OCI-LY3 (cell line): ENCODE results near the gene GPATCH1.

ENCODE experiments used
- H2AFZ ChIP-seq: fragments of 200-600, 300-600 bp; shearing (Covaris generic); 2 replicates; pipeline ENCODE4 v1.6.0; 2014; ENCODE audit warnings: antibody characterized with exemption, low read depth, low read length
- H3K27ac ChIP-seq: fragments of 200-600, 300-600 bp; sonication (generic); 2 replicates; pipeline ENCODE4 v1.5.1; 2014; ENCODE audit warnings: mild to moderate bottlenecking, low read length, moderate library complexity, mixed read lengths
- H3K27me3 ChIP-seq: fragments of 200-600, 300-600 bp; sonication (generic); 2 replicates; pipeline ENCODE4 v1.6.1; 2014; ENCODE audit warnings: low read depth, low read length, mixed read lengths
- H3K36me3 ChIP-seq: fragments of 200-600, 300-600 bp; sonication (generic); replicated peaks from 2 replicates; pipeline ENCODE3; 2014; ENCODE audit warnings: low read depth, low read length, mixed read lengths
- H3K4me1 ChIP-seq: fragments of 300-600, 200-600 bp; sonication (generic); 2 replicates; pipeline ENCODE4 v1.6.1; 2014; ENCODE audit warnings: low read length, mixed read lengths
- H3K4me2 ChIP-seq: fragments of 200-600, 300-600 bp; sonication (generic); 2 replicates; pipeline ENCODE4 v1.6.1; 2014; ENCODE audit warnings: low read length, mixed read lengths
- H3K4me3 ChIP-seq: fragments of 300-600, 200-600 bp; sonication (generic); 2 replicates; pipeline ENCODE4 v1.5.1; 2014; ENCODE audit warnings: antibody characterized with exemption, mild to moderate bottlenecking, low read length, moderate library complexity
- H3K79me2 ChIP-seq: fragments of 300-600, 200-600 bp; shearing (Covaris generic); 2 replicates; pipeline ENCODE4 v1.6.1; 2014; ENCODE audit warnings: mild to moderate bottlenecking, low read length, mixed read lengths
- H3K9ac ChIP-seq: fragments of 300-600, 200-600 bp; shearing (Covaris generic); 2 replicates; pipeline ENCODE4 v1.6.0; 2014; ENCODE audit warnings: mild to moderate bottlenecking, low read length, moderate library complexity
- H3K9me3 ChIP-seq: fragments of 200-600, 300-600 bp; shearing (Covaris generic); 2 replicates; pipeline ENCODE4 v1.6.1; 2014; ENCODE audit warnings: low read length, mixed read lengths; ENCODE audit not compliant: insufficient read depth
- H4K20me1 ChIP-seq: fragments of 200-600, 300-600 bp; sonication (generic); 2 replicates; pipeline ENCODE4 v1.6.1; 2016; ENCODE audit warnings: low read length, mixed read lengths; ENCODE audit not compliant: insufficient read depth
- EZH2phosphoT487 ChIP-seq: fragments of 200-600 bp; shearing (Covaris generic); IDR thresholded peaks from 2 replicates; pipeline ENCODE4 v1.6.1; 2018; ENCODE audit warnings: antibody characterized with exemption, mixed run types, low read depth
- TF ChIP-seq, protein P1 (sequence below): fragments of 200-600, 300-600 bp; sonication (generic); IDR thresholded peaks from 2 replicates; pipeline ENCODE4 v1.5.1; 2014; ENCODE audit warnings: antibody characterized with exemption, low read length, low read depth

The GPATCH1 gene

DNA sequence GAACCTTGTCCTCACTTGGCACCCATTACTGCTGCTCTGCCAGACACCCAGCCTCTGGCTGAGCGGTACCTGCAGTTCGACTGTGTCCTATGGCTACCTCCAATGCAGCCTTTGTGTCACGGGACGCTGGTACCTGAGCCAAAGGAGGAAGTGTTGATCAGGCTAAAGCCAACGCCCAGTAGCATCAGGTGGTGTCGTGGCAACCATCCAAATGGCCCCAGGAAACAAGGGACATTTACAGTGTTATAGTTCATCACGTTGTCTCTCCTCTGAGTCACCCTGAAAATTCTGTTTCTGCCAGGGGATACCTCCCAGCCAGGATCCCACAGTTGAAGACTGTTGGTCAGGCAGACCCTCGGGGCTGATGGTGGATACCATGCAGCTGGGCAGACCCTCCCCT is 26.4 kb upstream of the GPATCH1 start:
- Histone ChIP-seq H3K4me1 (no peaks in the 10 kb centered on the region), H4K20me1 (no peaks in the 10 kb centered on the region), H3K4me2 (no peak overlapping the region), H3K27ac (no peak overlapping the region), H3K9me3 (no peaks in the 10 kb centered on the region), H3K79me2 (no peaks in the 10 kb centered on the region), H3K4me3 (no peak overlapping the region), H3K27me3 (no peaks in the 10 kb centered on the region), H3K9ac (no peak overlapping the region), H3K36me3 (no peaks in the 10 kb centered on the region), H2AFZ (no peak overlapping the region)
- TF ChIP-seq, protein P1, sequence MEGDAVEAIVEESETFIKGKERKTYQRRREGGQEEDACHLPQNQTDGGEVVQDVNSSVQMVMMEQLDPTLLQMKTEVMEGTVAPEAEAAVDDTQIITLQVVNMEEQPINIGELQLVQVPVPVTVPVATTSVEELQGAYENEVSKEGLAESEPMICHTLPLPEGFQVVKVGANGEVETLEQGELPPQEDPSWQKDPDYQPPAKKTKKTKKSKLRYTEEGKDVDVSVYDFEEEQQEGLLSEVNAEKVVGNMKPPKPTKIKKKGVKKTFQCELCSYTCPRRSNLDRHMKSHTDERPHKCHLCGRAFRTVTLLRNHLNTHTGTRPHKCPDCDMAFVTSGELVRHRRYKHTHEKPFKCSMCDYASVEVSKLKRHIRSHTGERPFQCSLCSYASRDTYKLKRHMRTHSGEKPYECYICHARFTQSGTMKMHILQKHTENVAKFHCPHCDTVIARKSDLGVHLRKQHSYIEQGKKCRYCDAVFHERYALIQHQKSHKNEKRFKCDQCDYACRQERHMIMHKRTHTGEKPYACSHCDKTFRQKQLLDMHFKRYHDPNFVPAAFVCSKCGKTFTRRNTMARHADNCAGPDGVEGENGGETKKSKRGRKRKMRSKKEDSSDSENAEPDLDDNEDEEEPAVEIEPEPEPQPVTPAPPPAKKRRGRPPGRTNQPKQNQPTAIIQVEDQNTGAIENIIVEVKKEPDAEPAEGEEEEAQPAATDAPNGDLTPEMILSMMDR = no peak
- TF ChIP-seq EZH2phosphoT487 = no peak

DNA sequence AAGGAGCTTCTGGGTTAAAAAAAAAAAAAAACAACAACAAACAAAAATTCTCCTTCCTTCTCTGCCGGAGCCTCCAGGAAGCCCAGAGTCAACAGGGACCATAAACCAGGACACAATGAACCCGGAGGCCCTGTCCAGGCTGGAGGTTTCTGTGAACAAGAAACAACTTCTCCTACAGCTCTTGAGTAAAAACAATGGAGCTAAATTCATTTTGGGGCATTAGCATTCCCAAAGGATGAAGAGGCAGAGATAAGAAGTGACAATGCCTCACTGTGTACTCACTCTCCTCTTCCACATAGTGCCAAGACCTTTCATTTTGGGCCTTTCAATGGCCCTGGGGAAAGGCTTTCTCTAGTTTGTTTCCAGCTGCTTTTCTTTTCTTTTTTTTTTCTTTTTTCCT is 25.3 kb upstream of the GPATCH1 start:
- H3K36me3 ChIP-seq = no peaks in the 10 kb centered on the region
- no peak overlapping the region for H2AFZ ChIP-seq
- TF ChIP-seq, protein P1 = no peak
- no peak for TF ChIP-seq EZH2phosphoT487
- H3K27me3 ChIP-seq = no peaks in the 10 kb centered on the region
- no peaks in the 10 kb centered on the region for H3K79me2 ChIP-seq
- no peak overlapping the region for H3K27ac ChIP-seq
- H3K9me3 ChIP-seq = no peaks in the 10 kb centered on the region
- H3K4me2 ChIP-seq = no peak overlapping the region
- no peak overlapping the region for H3K4me3 ChIP-seq
- H4K20me1 ChIP-seq = no peaks in the 10 kb centered on the region
- H3K9ac ChIP-seq = no peak overlapping the region
- H3K4me1 ChIP-seq = no peaks in the 10 kb centered on the region

DNA sequence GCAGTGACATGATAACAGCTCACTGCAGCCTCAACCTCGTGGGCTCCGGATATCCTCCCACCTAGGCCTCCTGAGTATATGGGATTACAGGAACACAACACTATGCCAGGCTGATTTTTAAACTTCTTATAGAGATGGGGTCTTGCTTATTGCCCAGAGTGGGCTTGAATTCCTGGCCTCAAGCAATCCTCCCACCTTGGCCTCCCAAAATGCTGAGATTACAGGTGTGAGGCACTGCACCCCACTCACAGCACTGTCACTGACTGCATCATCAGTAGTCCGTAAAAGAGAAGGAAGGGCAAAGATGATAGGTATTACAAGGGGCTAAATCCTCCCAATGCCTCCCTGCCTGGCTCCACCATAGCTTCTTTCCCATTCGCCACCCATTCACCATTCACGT is 20.4 kb upstream of the GPATCH1 start:
- H3K36me3 ChIP-seq = no peaks in the 10 kb centered on the region
- H3K4me3 ChIP-seq = no peak overlapping the region
- H4K20me1 ChIP-seq = no peaks in the 10 kb centered on the region
- no peak overlapping the region for H3K9ac ChIP-seq
- no peak overlapping the region for H3K4me2 ChIP-seq
- no peaks in the 10 kb centered on the region for H3K27me3 ChIP-seq
- no peak overlapping the region for H3K27ac ChIP-seq
- TF ChIP-seq, protein P1 = no peak
- no peak for TF ChIP-seq EZH2phosphoT487
- H3K4me1 ChIP-seq = peaks cover 8% of the 10 kb centered on the region; the same call in 1 of the 2 replicates
- no peaks in the 10 kb centered on the region for H3K79me2 ChIP-seq
- no peak overlapping the region for H2AFZ ChIP-seq
- no peaks in the 10 kb centered on the region for H3K9me3 ChIP-seq

DNA sequence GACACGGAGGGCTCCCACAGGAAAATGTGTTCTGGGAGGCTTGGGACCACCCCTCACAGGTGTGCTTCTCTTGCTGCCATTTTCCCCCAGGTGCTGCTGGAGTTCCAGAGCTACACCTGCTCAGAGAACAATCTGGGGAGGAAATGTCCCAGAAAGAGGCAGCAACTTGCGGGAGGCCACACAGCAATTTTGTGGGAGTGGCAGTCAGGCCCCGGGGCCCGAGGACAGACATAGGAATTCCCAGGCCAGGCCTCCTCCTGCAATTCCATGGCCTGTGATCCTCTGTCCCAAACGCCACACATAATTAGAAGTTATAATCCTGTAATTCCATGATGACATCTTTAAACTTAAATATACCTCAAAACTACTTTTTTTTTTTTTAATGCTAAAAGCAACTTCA is 18.1 kb upstream of the GPATCH1 start:
- Histone ChIP-seq H3K27ac (no peak overlapping the region), H3K9me3 (no peaks in the 10 kb centered on the region), H3K9ac (no peak overlapping the region), H2AFZ (no peak overlapping the region), H3K4me1 (peaks cover 8% of the 10 kb centered on the region; the same call in 1 of the 2 replicates), H3K4me3 (no peak overlapping the region), H3K4me2 (no peak overlapping the region), H4K20me1 (no peaks in the 10 kb centered on the region), H3K36me3 (no peaks in the 10 kb centered on the region), H3K79me2 (no peaks in the 10 kb centered on the region), H3K27me3 (no peaks in the 10 kb centered on the region)
- no peak for TF ChIP-seq EZH2phosphoT487
- TF ChIP-seq, protein P1 = no peak
